BLaER1 treated with 17β-estradiol and CSF1 and Interleukin-3, amounts not matched to agents 10 nM and 100 nM (cell line): ENCODE measurements around the gene TRIM2.

ENCODE experiments used
- H3K27ac ChIP-seq, 11 experiments: shearing (Covaris generic); formaldehyde crosslinking; 2 replicates each; pipeline ENCODE4 v1.8.1; 2022
- H3K27me3 ChIP-seq, 11 experiments: shearing (Covaris generic); formaldehyde crosslinking; 2 replicates each; pipeline ENCODE4 v1.8.1; 2022
- H3K36me3 ChIP-seq, 11 experiments: shearing (Covaris generic); formaldehyde crosslinking; 2 replicates each; pipeline ENCODE4 v1.8.1; 2022
- H3K4me1 ChIP-seq, 10 experiments: shearing (Covaris generic); formaldehyde crosslinking; 2 replicates each; pipeline ENCODE4 v1.8.1; 2022
- H3K4me2 ChIP-seq, 11 experiments: shearing (Covaris generic); formaldehyde crosslinking; 2 replicates each; pipeline ENCODE4 v1.8.1; 2022
- H3K4me3 ChIP-seq, 10 experiments: shearing (Covaris generic); formaldehyde crosslinking; 2 replicates each; pipeline ENCODE4 v1.8.1; 2022
- H3K9ac ChIP-seq, 11 experiments: shearing (Covaris generic); formaldehyde crosslinking; 2 replicates each; pipeline ENCODE4 v1.8.1; 2022
- H3K9me3 ChIP-seq, 11 experiments: shearing (Covaris generic); formaldehyde crosslinking; replicated peaks in 1 of 11; 2 replicates each; pipeline ENCODE4 v1.8.1; 2022
- H4K20me1 ChIP-seq, 11 experiments: shearing (Covaris generic); formaldehyde crosslinking; 2 replicates each; pipeline ENCODE4 v1.8.1; 2022
- Cebpa-rat ChIP-seq, 11 experiments: shearing (Covaris generic); IDR thresholded peaks; 2 replicates each; pipeline ENCODE4 v1.8.1; 2022

The TRIM2 gene

DNA sequence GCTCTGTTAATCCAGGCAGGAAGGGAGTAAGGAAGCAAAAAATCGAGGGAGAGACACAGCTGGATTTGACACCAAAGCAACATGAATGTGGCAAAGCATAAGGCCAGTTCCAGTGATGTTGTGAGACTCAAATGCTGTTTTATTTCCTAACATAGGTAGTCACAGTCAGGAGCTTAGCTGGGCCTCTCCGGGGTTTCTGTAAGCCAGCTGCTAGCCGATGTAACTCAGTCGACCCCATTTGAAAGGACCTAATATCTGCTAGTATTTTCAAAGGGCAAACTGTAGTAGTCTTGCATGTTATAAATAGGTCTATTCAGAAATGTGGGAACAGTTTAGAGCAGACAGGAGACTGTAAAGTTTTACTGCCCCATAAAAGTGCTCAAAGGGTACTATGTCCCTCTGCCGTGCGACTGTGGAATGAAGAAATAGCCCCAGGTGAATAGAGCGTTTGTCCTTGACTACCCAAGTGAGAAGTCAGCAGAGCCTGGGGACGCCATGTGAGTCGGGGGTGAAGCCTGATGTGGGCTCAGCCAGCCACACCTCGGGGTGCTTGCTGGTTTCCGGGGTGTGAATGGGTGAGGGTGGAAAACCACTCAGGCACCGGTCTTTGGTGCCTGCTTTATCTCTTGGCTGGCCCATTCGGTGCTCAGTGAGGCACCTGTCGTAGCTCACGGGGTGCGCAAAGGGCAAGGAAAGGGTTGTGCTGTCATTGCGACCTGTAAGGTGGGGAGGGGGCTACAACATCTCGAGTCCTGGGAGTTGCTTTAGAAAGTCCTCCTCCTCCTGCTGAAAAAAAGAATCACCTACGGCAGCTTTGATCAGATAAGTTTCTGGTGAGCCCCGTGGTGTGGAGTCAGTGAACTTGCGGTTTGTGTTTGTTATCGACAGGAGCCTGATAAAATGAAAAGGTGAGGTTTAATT lies 745 bp downstream of the TRIM2 start:
- Histone ChIP-seq H3K27ac (no peak overlapping the region), H3K27me3 (0 out of 22 replicates have a peak, but pooled peaks cover 0 to 8% (median 0%) of the 10 kb centered on the region in 11 experiments), H3K36me3 (no peaks in the 10 kb centered on the region), H3K9me3 (no peaks in the 10 kb centered on the region), H3K4me3 (no peak overlapping the region), H3K9ac (0 out of 22 replicates have a peak overlapping the region, but pooled peaks of 1 of the 11 experiments have one; percentile 9), H4K20me1 (no peaks in the 10 kb centered on the region; a peak in 1 of 22 replicates), H3K4me2 (peak overlapping the region in 9 of 11 experiments; percentile 8 to 76 (median 54); a peak in 16 of 22 replicates), H3K4me1 (peaks cover 0 to 16% (median 11%) of the 10 kb centered on the region in 10 experiments; a peak in 13 of 20 replicates)
- no peak for TF ChIP-seq Cebpa-rat (IDR thresholded peaks at IDR 0.05)

DNA sequence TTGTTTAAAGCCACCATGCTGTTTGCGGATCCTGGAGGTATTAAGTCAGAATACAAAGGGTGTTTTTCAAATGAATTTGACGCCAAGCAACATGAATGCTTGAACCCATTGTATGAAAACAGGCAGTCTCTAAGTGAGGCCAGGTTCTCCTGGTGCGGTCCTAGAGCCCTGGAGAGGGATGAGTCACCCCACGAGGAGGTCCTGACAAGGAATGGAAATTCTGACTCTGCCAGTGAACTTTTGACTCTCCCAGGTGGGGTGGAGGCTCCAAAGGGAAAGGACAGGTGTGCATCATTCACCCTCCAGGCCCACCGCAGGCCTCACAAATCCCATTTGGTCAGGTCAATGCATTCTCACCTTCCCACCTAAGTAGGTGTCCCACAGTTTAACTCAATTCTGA lies 1.5 kb downstream of the TRIM2 start:
- Histone ChIP-seq H4K20me1 (no peaks in the 10 kb centered on the region; a peak in 1 of 22 replicates), H3K36me3 (no peaks in the 10 kb centered on the region), H3K9ac (no peak overlapping the region), H3K27me3 (0 out of 22 replicates have a peak, but pooled peaks cover 0 to 8% (median 0%) of the 10 kb centered on the region in 11 experiments), H3K4me3 (no peak overlapping the region), H3K4me2 (0 out of 22 replicates have a peak overlapping the region, but pooled peaks of 1 of the 11 experiments have one; percentile 76), H3K27ac (no peak overlapping the region), H3K4me1 (peaks cover 0 to 23% (median 11%) of the 10 kb centered on the region in 10 experiments; a peak in 13 of 20 replicates), H3K9me3 (0 out of 22 replicates have a peak, but pooled peaks cover 0 to under 1% (median 0%) of the 10 kb centered on the region in 11 experiments)
- no peak for TF ChIP-seq Cebpa-rat (IDR thresholded peaks at IDR 0.05)

DNA sequence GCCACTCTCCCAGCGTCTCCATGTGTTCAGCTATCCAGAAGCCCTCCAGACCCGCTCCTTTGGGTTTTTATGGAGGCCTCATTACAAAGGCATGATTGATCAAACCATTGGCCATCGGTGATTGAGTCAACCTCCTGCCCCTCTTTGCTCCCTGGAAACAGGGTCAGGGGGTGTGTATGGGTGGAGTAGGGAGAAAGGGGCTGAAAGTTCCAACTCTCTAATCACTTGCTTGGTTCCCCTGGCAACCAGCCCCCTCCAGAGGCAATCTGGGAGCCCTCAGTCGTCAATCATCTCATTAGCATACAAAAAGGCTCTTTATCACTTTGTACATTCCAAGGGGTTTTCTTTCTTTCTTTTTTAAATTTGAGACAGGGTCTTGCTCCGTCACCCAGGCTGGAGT lies 2.3 kb downstream of the TRIM2 start:
- Histone ChIP-seq H3K9me3 (peaks cover 0 to 8% (median 3%) of the 10 kb centered on the region in 11 experiments; a peak in 8 of 22 replicates), H3K4me3 (no peak overlapping the region), H3K27ac (no peak overlapping the region), H3K27me3 (0 out of 22 replicates have a peak, but pooled peaks cover 0 to 8% (median 0%) of the 10 kb centered on the region in 11 experiments), H4K20me1 (no peaks in the 10 kb centered on the region; a peak in 1 of 22 replicates), H3K36me3 (no peaks in the 10 kb centered on the region), H3K4me2 (no peak overlapping the region), H3K4me1 (peaks cover 0 to 25% (median 11%) of the 10 kb centered on the region in 10 experiments; a peak in 13 of 20 replicates), H3K9ac (no peak overlapping the region)
- TF ChIP-seq Cebpa-rat (IDR thresholded peaks at IDR 0.05) = no peak

DNA sequence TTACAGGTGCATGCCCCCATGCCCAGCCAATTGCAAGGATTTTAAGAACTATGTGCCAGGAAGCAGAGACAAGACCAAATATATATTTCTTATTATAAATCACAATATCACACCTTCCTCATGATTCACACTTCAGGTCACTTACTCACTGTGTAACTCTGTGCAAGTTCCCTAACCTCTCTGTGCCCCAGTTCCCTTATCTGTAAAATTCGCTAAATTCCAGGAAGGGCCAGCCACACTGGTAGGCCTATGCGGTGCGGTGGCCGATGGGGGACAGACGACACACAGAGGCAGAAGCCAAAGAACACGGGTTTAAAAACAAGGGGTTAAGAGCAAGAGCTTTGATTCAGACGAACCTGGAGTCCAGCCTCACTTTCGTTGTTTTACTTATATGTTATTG lies 2.8 kb downstream of the TRIM2 start:
- H3K27me3 ChIP-seq = 0 out of 22 replicates have a peak, but pooled peaks cover 0 to 8% (median 0%) of the 10 kb centered on the region in 11 experiments
- TF ChIP-seq Cebpa-rat (IDR thresholded peaks at IDR 0.05) = no peak
- no peak overlapping the region for H3K9ac ChIP-seq
- H3K4me2 ChIP-seq = no peak overlapping the region
- H3K36me3 ChIP-seq = no peaks in the 10 kb centered on the region
- H4K20me1 ChIP-seq = no peaks in the 10 kb centered on the region; a peak in 1 of 22 replicates
- H3K4me1 ChIP-seq = peaks cover 0 to 25% (median 11%) of the 10 kb centered on the region in 10 experiments; a peak in 13 of 20 replicates
- no peak overlapping the region for H3K27ac ChIP-seq
- H3K4me3 ChIP-seq = no peak overlapping the region
- peaks cover 0 to 13% (median 8%) of the 10 kb centered on the region in 11 experiments; a peak in 14 of 22 replicates for H3K9me3 ChIP-seq

DNA sequence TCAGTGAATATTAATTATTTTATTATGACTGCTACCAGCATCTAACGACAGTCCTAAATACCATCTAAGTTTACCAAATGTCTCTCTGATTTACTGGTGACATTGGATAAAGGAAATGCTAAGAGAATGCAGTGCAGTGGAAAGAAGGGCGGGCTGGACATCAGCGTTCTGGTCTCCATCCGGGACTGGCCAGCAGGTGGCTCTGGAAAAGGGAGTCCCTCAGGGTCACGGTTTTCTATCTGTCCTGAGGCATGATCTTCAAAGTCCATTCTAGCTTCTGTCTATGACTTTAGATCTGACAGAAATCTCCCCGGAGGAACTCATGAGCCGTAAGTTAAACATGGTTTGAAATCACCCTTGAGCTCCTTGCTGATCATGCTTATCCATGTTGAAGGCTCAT lies 3.3 kb downstream of the TRIM2 start:
- Histone ChIP-seq H3K27ac (no peak overlapping the region), H3K9ac (no peak overlapping the region), H3K4me2 (no peak overlapping the region), H3K36me3 (no peaks in the 10 kb centered on the region), H3K27me3 (0 out of 22 replicates have a peak, but pooled peaks cover 0 to 8% (median 0%) of the 10 kb centered on the region in 11 experiments), H3K4me3 (no peak overlapping the region), H3K4me1 (peaks cover 0 to 28% (median 12%) of the 10 kb centered on the region in 10 experiments; a peak in 16 of 20 replicates), H4K20me1 (no peaks in the 10 kb centered on the region; a peak in 1 of 22 replicates), H3K9me3 (peaks cover 0 to 14% (median 9%) of the 10 kb centered on the region in 11 experiments; a peak in 14 of 22 replicates)
- no peak for TF ChIP-seq Cebpa-rat (IDR thresholded peaks at IDR 0.05)

DNA sequence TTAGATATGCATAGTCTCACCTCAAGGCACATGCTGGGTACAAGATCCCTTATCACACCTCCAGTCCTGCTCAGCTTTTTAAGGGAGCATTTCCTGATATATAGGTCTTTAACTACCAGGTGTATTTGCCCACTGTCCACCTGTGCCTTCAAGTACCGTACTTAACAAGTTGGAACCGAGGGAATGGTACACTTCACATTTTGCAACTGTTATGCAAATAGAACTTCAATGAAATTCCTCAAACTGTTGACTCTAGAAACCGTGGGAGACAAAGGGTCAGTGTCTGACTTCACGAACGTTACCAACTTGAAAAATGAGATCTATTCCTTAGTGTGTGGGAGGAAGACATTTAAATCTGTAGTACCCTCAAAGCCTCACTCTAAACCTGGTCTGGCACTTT lies 5.2 kb downstream of the TRIM2 start:
- Histone ChIP-seq H4K20me1 (no peaks in the 10 kb centered on the region; a peak in 1 of 22 replicates), H3K4me1 (peaks cover 0 to 28% (median 10%) of the 10 kb centered on the region in 10 experiments; a peak in 16 of 20 replicates), H3K27ac (no peak overlapping the region), H3K9me3 (peaks cover 0 to 14% (median 9%) of the 10 kb centered on the region in 11 experiments; a peak in 14 of 22 replicates), H3K36me3 (no peaks in the 10 kb centered on the region), H3K4me2 (no peak overlapping the region), H3K9ac (no peak overlapping the region), H3K27me3 (0 out of 22 replicates have a peak, but pooled peaks cover 0 to 8% (median 0%) of the 10 kb centered on the region in 11 experiments), H3K4me3 (no peak overlapping the region)
- TF ChIP-seq Cebpa-rat (IDR thresholded peaks at IDR 0.05) = no peak

DNA sequence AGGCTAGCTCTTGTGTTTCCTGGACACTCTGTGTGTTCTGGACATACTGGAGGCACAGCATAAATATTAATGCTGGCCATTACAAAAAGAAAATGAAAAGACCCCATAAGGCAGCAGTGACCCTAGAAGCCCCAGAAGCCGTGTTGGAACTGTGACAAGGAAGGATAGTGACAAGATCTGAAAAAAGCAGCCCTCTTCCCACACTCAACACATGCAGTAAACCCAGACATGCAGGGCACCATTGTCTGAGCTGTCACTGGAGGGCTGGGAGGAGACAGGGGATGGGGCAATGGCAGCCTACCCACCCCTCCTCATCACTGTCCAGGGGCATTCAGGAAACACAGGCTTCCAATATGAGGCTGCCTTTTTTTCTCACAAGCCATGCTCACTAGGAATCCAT lies 6.5 kb downstream of the TRIM2 start:
- H3K27ac ChIP-seq = no peak overlapping the region
- 0 out of 22 replicates have a peak, but pooled peaks cover 0 to 2% (median 0%) of the 10 kb centered on the region in 11 experiments for H3K27me3 ChIP-seq
- peak overlapping the region in 2 of 11 experiments; percentile 14 to 22; a peak in 2 of 22 replicates for H3K4me2 ChIP-seq
- H4K20me1 ChIP-seq = no peaks in the 10 kb centered on the region
- peaks cover 0 to 14% (median 9%) of the 10 kb centered on the region in 11 experiments; a peak in 14 of 22 replicates for H3K9me3 ChIP-seq
- peaks cover 0 to 15% (median 0%) of the 10 kb centered on the region in 10 experiments; a peak in 7 of 20 replicates for H3K4me1 ChIP-seq
- no peak for TF ChIP-seq Cebpa-rat (IDR thresholded peaks at IDR 0.05)
- no peaks in the 10 kb centered on the region for H3K36me3 ChIP-seq
- no peak overlapping the region for H3K4me3 ChIP-seq
- H3K9ac ChIP-seq = no peak overlapping the region

DNA sequence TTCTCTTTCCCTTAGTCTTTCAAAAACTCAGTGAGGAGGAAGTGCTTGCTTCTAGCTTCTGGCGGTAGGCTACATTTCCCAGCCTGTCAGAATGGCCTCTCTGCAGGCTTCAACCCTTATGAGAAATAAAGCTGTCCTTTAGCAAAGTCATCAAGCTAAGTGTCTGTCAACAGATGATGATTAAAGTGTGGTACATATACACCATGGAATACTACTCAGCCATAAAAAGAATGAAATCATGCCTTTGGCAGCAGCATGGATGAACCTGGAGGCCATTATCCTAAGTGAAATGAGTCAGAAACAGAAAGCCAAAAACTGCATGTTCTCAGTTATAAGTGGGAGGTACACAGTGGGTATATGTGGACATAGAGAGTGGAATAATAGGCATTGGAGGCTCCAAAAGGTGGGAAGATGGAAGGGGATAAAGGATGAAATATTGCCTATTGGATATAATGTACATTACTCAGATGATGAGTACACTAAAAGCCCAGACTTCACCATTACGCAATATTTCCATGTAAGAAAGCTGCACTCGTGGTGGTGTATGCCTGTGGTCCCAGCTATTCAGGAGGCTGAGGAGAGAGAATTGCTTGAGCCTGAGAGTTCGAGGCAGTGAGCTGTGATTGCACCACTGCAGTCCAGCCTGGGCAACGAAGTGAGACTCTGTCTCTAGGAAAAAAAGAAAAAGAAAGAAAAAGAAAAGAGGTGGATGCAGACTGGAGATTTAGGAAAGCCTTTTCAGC lies 7.9 kb downstream of the TRIM2 start:
- no peaks in the 10 kb centered on the region for H3K36me3 ChIP-seq
- peak; percentile 9 to 93 (median 80); a peak in 17 of 22 replicates for TF ChIP-seq Cebpa-rat (IDR thresholded peaks at IDR 0.05)
- peaks cover 2 to 16% (median 8%) of the 10 kb centered on the region in 10 experiments for H3K4me1 ChIP-seq
- no peak overlapping the region for H3K27ac ChIP-seq
- no peak overlapping the region for H3K9ac ChIP-seq
- peak overlapping the region in 5 of 11 experiments; percentile 16 to 42 (median 24); a peak in 8 of 22 replicates for H3K4me2 ChIP-seq
- H3K27me3 ChIP-seq = no peaks in the 10 kb centered on the region
- no peak overlapping the region for H3K4me3 ChIP-seq
- no peaks in the 10 kb centered on the region for H4K20me1 ChIP-seq
- peaks cover 0 to 14% (median 9%) of the 10 kb centered on the region in 11 experiments; a peak in 14 of 22 replicates for H3K9me3 ChIP-seq
